Osteoblast (primary cell): Measurements from ENCODE around the gene PLOD3. TPM values are rescaled to one million over a fixed set of nuclear protein-coding genes. Genes with fewer than 3 reads are reported as not detected.

Experiments
- DNase-seq: peaks from one replicate; pipeline ENCODE4 v3.0.0; 2011; ENCODE audit warnings: low spot score, mixed read lengths; ENCODE audit not compliant: insufficient read length; ENCODE audit errors: missing footprints
- H2AFZ ChIP-seq: 2 replicates; pipeline ENCODE4 v1.6.0; 2011; ENCODE audit warnings: mild to moderate bottlenecking, low read length
- H3K27ac ChIP-seq: 2 replicates; pipeline ENCODE4 v1.5.1; 2011; ENCODE audit warnings: mild to moderate bottlenecking, low read depth, low read length, moderate library complexity
- H3K27me3 ChIP-seq: 2 replicates; pipeline ENCODE4 v1.6.0; 2012; ENCODE audit warnings: mild to moderate bottlenecking, control low read depth, inconsistent platforms, low read length, moderate library complexity; ENCODE audit not compliant: insufficient read depth
- H3K36me3 ChIP-seq: 2 replicates; pipeline ENCODE4 v1.5.1; 2011; ENCODE audit warnings: mild to moderate bottlenecking, low read length, control low read depth, moderate library complexity; ENCODE audit not compliant: insufficient read depth
- H3K4me1 ChIP-seq: 2 replicates; pipeline ENCODE4 v1.5.1; 2011; ENCODE audit warnings: mild to moderate bottlenecking, low read length, control low read depth, moderate library complexity; ENCODE audit not compliant: insufficient read depth
- H3K4me2 ChIP-seq: 2 replicates; pipeline ENCODE4 v1.6.0; 2011; ENCODE audit warnings: mild to moderate bottlenecking, low read length; ENCODE audit not compliant: insufficient read depth
- H3K4me3 ChIP-seq: fragments of 200-600 bp; sonication (generic); 3 replicates; pipeline ENCODE4 v1.5.1; 2012; ENCODE audit warnings: mild to moderate bottlenecking, low read length, inconsistent platforms; ENCODE audit not compliant: insufficient read depth
- H3K79me2 ChIP-seq: 2 replicates; pipeline ENCODE4 v1.6.0; 2012; ENCODE audit warnings: mild to moderate bottlenecking, low read length, control low read depth, inconsistent platforms; ENCODE audit not compliant: insufficient read depth
- H3K9me3 ChIP-seq: 2 replicates; pipeline ENCODE4 v1.5.1; 2011; ENCODE audit warnings: low read depth, low read length, control low read depth
- H4K20me1 ChIP-seq: 2 replicates; pipeline ENCODE4 v1.6.0; 2012; ENCODE audit warnings: mild to moderate bottlenecking, low read length, control low read depth; ENCODE audit not compliant: insufficient read depth
- CTCF ChIP-seq: IDR thresholded peaks from 2 replicates; pipeline ENCODE4 v1.5.1; 2011; ENCODE audit warnings: mild to moderate bottlenecking, low read depth, low read length, moderate library complexity; ENCODE audit errors: extremely low read depth
- total RNA-seq: library from RNA; depleted of rRNA; stranded (reverse); fragments of >200 nt; gene quantifications from 2 replicates; pipeline ENCODE4 v1.2.3, GENCODE V29; 2012

PLOD3 gene
- total RNA-seq, 1 donor: 81.8 TPM

GRCh38 chr7:101250324-101250723, 32.9 kb upstream of the PLOD3 start:
- Histone ChIP-seq H3K9me3 (no peaks in the 10 kb centered on the region), H3K4me2 (no peak overlapping the region), H4K20me1 (peaks cover 5% of the 10 kb centered on the region), H3K27me3 (no peaks in the 10 kb centered on the region), H3K4me1 (peaks cover 13% of the 10 kb centered on the region), H2AFZ (no peak overlapping the region), H3K36me3 (peaks cover 15% of the 10 kb centered on the region), H3K27ac (no peak overlapping the region), H3K79me2 (peaks cover 56% of the 10 kb centered on the region), H3K4me3 (no peak overlapping the region)
- DNase-seq: peak; percentile 9
- no peak for TF ChIP-seq CTCF

- no peak for DNase-seq
- Histone ChIP-seq H3K27me3 (no peaks in the 10 kb centered on the region), H3K4me2 (no peak overlapping the region), H3K9me3 (no peaks in the 10 kb centered on the region), H3K27ac (no peak overlapping the region), H2AFZ (no peak overlapping the region), H4K20me1 (peaks cover 12% of the 10 kb centered on the region), H3K79me2 (peaks cover 71% of the 10 kb centered on the region), H3K4me3 (no peak overlapping the region), H3K4me1 (peaks cover 22% of the 10 kb centered on the region), H3K36me3 (peaks cover 15% of the 10 kb centered on the region)
- TF ChIP-seq CTCF: no peak
Observed at GRCh38 chr7:101248276-101248675, 30.9 kb upstream of the PLOD3 start.

GRCh38 chr7:101245147-101245668, 27.8 kb upstream of the PLOD3 start:
- peak overlapping the region; percentile 87 for H3K27ac ChIP-seq
- peak overlapping the region; percentile 99 for H2AFZ ChIP-seq
- TF ChIP-seq CTCF: no peak
- peak overlapping the region; percentile 99 for H3K4me3 ChIP-seq
- H3K27me3 ChIP-seq: no peaks in the 10 kb centered on the region
- H3K9me3 ChIP-seq: no peaks in the 10 kb centered on the region
- peaks cover 75% of the 10 kb centered on the region for H3K79me2 ChIP-seq
- peaks cover 12% of the 10 kb centered on the region for H3K4me1 ChIP-seq
- H3K36me3 ChIP-seq: peaks cover 26% of the 10 kb centered on the region
- H3K4me2 ChIP-seq: peak overlapping the region; percentile 99
- peaks cover 19% of the 10 kb centered on the region for H4K20me1 ChIP-seq
- DNase-seq: no peak

- Histone ChIP-seq H3K4me3 (peak within 1 kb of the TSS; percentile 99), H3K9me3 (no peaks in the 10 kb centered on the region), H3K4me2 (peak within 1 kb of the TSS; percentile 99), H3K36me3 (peaks cover 29% of the 10 kb centered on the region), H3K79me2 (peaks cover 69% of the 10 kb centered on the region), H2AFZ (peak within 1 kb of the TSS; percentile 99), H3K27ac (peak within 1 kb of the TSS; percentile 87), H3K4me1 (peaks cover 12% of the 10 kb centered on the region), H3K27me3 (no peaks in the 10 kb centered on the region), H4K20me1 (peaks cover 19% of the 10 kb centered on the region)
- peak; percentile 98 for DNase-seq
- peak; percentile 80 for TF ChIP-seq CTCF
Observed at GRCh38 chr7:101244375-101245146, 27.2 kb upstream of the PLOD3 start, which contains the start of gene FIS1. FIS1 (minus strand) TSS chr7:101245081; CDS start chr7:101245004, 77 bp downstream.
